HL-60 (cell line): Measurements from ENCODE around the gene FRMPD2.

Experiments used
- DNase-seq, 2 experiments: peaks; one replicate each; pipeline ENCODE4 v3.0.0-alpha.2; 2010 to 2020; ENCODE audit warnings: low read depth in 1 of 2, low spot score in 1 of 2
- H3K27ac ChIP-seq: fragments of 250-450 bp; sonication (Bioruptor Pico); replicated peaks from 2 replicates; pipeline ENCODE4 v1.5.1; 2020; ENCODE audit warnings: mild to moderate bottlenecking, moderate library complexity
- H3K27me3 ChIP-seq: fragments of 250-450 bp; sonication (Bioruptor Pico); 2 replicates; pipeline ENCODE4 v1.5.1; 2021; ENCODE audit warnings: mild to moderate bottlenecking, moderate library complexity; ENCODE audit not compliant: insufficient read depth, poor library complexity, severe bottlenecking
- H3K4me3 ChIP-seq: replicated peaks from 2 replicates; pipeline ENCODE4 v1.5.1; 2011; ENCODE audit warnings: mild to moderate bottlenecking, control low read depth, low read length; ENCODE audit not compliant: insufficient read depth
- GABPA ChIP-seq: IDR thresholded peaks from 2 replicates; pipeline ENCODE4 v1.6.1; 2012; ENCODE audit warnings: low read depth
- POLR2AphosphoS5 ChIP-seq: IDR thresholded peaks from 2 replicates; pipeline ENCODE4 v1.6.1; 2012; ENCODE audit warnings: low read depth
- SPI1 ChIP-seq: IDR thresholded peaks from 2 replicates; pipeline ENCODE4 v1.6.1; 2012; ENCODE audit warnings: low read depth, mild to moderate bottlenecking, borderline replicate concordance
- TF ChIP-seq, protein P1 (sequence below): IDR thresholded peaks from 2 replicates; pipeline ENCODE4 v1.6.1; 2012; ENCODE audit warnings: low read depth; ENCODE audit not compliant: insufficient replicate concordance
- TF ChIP-seq, protein P2 (sequence below): IDR thresholded peaks from one replicate; pipeline ENCODE4 v1.5.1; 2011; ENCODE audit warnings: low read length, control low read depth, inconsistent platforms; ENCODE audit not compliant: insufficient read depth

The FRMPD2 gene

DNA sequence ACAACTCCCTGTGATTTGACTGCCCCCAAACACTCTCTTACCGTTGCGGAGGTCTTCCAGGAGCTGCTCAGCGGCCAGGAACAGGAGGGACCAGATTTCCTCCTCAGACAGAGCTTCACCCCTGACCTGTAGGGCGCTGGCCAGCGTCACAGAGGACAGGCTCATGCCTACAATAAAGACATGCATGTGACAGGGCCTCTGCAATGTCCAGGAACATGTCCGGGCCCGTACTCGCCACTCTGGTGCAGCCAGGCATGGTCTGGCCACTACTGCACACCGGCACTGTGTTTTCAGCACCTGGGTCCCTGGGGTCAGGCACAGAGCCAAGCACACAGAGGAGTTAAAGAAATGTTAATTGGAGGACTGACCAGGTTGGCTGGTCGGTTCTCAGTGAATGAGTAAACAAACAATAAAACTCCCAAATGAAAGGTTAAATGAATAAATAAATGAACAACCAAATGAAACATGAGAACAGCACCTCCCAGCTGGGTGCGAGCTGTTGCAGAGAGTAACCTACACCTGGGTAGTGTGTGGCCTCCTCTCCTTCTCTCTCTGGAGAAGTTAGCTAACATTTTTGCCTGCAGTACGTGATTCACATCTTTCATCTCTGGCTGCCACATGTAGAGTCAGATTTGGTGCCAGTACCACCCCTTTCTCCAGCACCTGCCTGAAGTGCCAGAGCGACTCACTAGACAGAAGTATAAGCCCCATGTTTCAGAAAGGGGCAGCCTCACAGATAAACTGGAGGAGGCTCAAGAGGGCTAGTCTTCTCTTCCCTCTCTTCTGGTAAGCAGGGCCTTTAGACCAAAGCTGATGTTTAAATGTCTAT, 22.8 kb downstream of the FRMPD2 start:
- TF ChIP-seq, protein P1, sequence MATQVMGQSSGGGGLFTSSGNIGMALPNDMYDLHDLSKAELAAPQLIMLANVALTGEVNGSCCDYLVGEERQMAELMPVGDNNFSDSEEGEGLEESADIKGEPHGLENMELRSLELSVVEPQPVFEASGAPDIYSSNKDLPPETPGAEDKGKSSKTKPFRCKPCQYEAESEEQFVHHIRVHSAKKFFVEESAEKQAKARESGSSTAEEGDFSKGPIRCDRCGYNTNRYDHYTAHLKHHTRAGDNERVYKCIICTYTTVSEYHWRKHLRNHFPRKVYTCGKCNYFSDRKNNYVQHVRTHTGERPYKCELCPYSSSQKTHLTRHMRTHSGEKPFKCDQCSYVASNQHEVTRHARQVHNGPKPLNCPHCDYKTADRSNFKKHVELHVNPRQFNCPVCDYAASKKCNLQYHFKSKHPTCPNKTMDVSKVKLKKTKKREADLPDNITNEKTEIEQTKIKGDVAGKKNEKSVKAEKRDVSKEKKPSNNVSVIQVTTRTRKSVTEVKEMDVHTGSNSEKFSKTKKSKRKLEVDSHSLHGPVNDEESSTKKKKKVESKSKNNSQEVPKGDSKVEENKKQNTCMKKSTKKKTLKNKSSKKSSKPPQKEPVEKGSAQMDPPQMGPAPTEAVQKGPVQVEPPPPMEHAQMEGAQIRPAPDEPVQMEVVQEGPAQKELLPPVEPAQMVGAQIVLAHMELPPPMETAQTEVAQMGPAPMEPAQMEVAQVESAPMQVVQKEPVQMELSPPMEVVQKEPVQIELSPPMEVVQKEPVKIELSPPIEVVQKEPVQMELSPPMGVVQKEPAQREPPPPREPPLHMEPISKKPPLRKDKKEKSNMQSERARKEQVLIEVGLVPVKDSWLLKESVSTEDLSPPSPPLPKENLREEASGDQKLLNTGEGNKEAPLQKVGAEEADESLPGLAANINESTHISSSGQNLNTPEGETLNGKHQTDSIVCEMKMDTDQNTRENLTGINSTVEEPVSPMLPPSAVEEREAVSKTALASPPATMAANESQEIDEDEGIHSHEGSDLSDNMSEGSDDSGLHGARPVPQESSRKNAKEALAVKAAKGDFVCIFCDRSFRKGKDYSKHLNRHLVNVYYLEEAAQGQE: no peak
- TF ChIP-seq, protein P2, sequence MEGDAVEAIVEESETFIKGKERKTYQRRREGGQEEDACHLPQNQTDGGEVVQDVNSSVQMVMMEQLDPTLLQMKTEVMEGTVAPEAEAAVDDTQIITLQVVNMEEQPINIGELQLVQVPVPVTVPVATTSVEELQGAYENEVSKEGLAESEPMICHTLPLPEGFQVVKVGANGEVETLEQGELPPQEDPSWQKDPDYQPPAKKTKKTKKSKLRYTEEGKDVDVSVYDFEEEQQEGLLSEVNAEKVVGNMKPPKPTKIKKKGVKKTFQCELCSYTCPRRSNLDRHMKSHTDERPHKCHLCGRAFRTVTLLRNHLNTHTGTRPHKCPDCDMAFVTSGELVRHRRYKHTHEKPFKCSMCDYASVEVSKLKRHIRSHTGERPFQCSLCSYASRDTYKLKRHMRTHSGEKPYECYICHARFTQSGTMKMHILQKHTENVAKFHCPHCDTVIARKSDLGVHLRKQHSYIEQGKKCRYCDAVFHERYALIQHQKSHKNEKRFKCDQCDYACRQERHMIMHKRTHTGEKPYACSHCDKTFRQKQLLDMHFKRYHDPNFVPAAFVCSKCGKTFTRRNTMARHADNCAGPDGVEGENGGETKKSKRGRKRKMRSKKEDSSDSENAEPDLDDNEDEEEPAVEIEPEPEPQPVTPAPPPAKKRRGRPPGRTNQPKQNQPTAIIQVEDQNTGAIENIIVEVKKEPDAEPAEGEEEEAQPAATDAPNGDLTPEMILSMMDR: no peak
- TF ChIP-seq SPI1 (no peak), GABPA (no peak), POLR2AphosphoS5 (no peak)
- no peaks in the 10 kb centered on the region for H3K27me3 ChIP-seq
- no peak for DNase-seq
- H3K27ac ChIP-seq: no peak overlapping the region
- no peak overlapping the region for H3K4me3 ChIP-seq

DNA sequence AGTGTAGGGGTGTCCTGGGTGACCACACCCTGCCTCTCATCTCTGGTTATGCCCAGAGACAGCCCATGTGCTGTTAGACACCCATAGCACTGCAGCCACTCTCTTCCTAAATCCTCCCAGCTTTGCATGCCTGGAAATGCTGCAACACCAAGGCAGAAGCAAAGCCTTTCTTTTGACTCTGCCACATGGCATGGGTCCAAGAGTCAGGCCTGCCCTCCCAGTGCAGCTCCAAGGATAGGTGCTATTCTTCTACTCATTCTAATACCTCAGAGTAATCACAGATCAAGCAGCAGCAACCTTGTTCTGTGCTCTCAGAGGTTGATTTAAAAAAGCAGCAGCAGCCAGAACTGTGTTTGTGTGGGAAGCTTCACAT, 23.4 kb downstream of the FRMPD2 start:
- no peak for DNase-seq
- no peaks in the 10 kb centered on the region for H3K27me3 ChIP-seq
- no peak for TF ChIP-seq GABPA
- TF ChIP-seq, protein P2: no peak
- TF ChIP-seq POLR2AphosphoS5: no peak
- no peak for TF ChIP-seq SPI1
- TF ChIP-seq, protein P1: no peak
- no peak overlapping the region for H3K27ac ChIP-seq
- H3K4me3 ChIP-seq: no peak overlapping the region

DNA sequence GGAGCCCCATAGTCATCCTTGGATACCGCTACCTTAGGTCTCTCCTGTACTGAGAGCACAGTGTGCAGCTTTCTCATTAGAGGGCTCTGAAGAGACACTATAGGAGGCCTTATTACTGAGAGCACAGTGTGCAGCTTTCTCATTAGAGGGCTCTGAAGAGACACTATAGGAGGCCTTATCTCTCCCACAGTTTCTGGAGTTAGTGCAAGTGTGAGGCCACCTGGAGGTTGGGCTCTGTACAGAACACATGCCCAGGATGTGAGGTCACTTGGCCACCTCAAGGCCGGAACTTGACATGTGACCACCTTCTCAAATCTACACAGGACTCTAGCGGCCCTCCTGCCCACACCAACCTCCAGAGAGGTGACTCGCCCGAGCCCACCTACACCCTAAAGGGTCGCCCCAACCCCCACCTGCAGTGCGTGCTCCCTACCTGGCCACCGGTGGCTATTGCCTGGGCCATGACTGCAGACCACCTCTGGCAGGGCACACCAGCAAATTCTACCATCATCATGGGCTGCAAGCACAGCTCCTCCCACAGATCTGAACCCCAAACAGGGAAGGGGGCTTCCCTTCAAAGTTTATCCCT, 24.6 kb downstream of the FRMPD2 start:
- Histone ChIP-seq H3K4me3 (no peak overlapping the region), H3K27ac (no peak overlapping the region), H3K27me3 (peaks cover 2% of the 10 kb centered on the region)
- TF ChIP-seq GABPA: no peak
- TF ChIP-seq, protein P2: no peak
- TF ChIP-seq SPI1: no peak
- TF ChIP-seq, protein P1: no peak
- TF ChIP-seq POLR2AphosphoS5: no peak
- no peak for DNase-seq
